ENCODE results near the gene CDC14C. TPM values are rescaled to one million over a fixed set of nuclear protein-coding genes. Genes with fewer than 3 reads are reported as not detected.

The CDC14C gene
- total RNA-seq (not detected), polyA plus RNA-seq (not detected)
- long read RNA-seq, donor 1: 0 reads
- long read RNA-seq, donor 2: 0 reads
- long read RNA-seq, donor 3: 0 reads

- H3K4me3 ChIP-seq: no peak within 1 kb of the TSS
- H3K36me3 ChIP-seq: no peaks in the 10 kb centered on the region
- intact Hi-C loops (cut with DNase I): no loop called here
- H3K27me3 ChIP-seq: no peaks in the 10 kb centered on the region
- no peak within 1 kb of the TSS for H3K27ac ChIP-seq
- no peak for TF ChIP-seq CTCF (IDR thresholded peaks at IDR 0.05)
- DNase-seq (no peak), ATAC-seq (no peak)
- 92 to 96% methylated on average over 46 of the region's 46 CpGs for WGBS, 2 donors
- H3K9me3 ChIP-seq: peaks cover 0 to 5% (median 0%) of the 10 kb centered on the region in 11 donors
- H3K4me1 ChIP-seq: no peaks in the 10 kb centered on the region
Measured at GRCh38 chr7:48924433-48924832, at the start of gene CDC14C. TSS of gene CDC14C (plus strand) at chr7:48924547. CDS start at chr7:48924673, 126 bp downstream.

- peak; percentile 31 to 37 for DNase-seq
Measured at GRCh38 chr7:48875045-48875916, 49.1 kb upstream of the CDC14C start.

GRCh38 chr7:48876087-48876486 is 48.3 kb upstream of the CDC14C start:
- Histone ChIP-seq H3K27ac (no peak overlapping the region), H3K36me3 (no peaks in the 10 kb centered on the region), H3K9me3 (no peaks in the 10 kb centered on the region), H3K27me3 (no peaks in the 10 kb centered on the region), H3K4me1 (no peaks in the 10 kb centered on the region), H3K4me3 (no peak overlapping the region)
- DNase-seq: no peak
- 74 to 84% methylated on average over 3 of the region's 3 CpGs for WGBS, 2 donors
- intact Hi-C loops (cut with DNase I): loop anchor here (5.0 to 10.0 kb wide), 5 partner anchors 451 to 581 kb away; no protein-coding TSS in a partner anchor
- no peak for TF ChIP-seq CTCF (IDR thresholded peaks at IDR 0.05)
- no peak for ATAC-seq

More at GRCh38 chr7:48875045-48875916, 49.1 kb upstream of the CDC14C start:
- Histone ChIP-seq H3K36me3 (no peaks in the 10 kb centered on the region), H3K4me3 (no peak overlapping the region), H3K27ac (no peak overlapping the region), H3K9me3 (no peaks in the 10 kb centered on the region), H3K4me1 (no peaks in the 10 kb centered on the region), H3K27me3 (no peaks in the 10 kb centered on the region)
- WGBS, 2 donors: 41 to 43% methylated on average over 14 of the region's 14 CpGs
- intact Hi-C loops (cut with DNase I): loop anchor here (2.0 to 10.0 kb wide), 6 partner anchors 450 to 580 kb away; no protein-coding TSS in a partner anchor
- ATAC-seq: peak in 5 of 8 donors; percentile 64 to 92 (median 67)
- TF ChIP-seq CTCF (IDR thresholded peaks at IDR 0.05): peak; percentile 10 to 73 (median 52)

- H3K36me3 ChIP-seq: no peaks in the 10 kb centered on the region
- TF ChIP-seq CTCF (IDR thresholded peaks at IDR 0.05): no peak
- intact Hi-C loops (cut with DNase I): no loop called here
- no peak overlapping the region for H3K4me3 ChIP-seq
- no peak for ATAC-seq
- 64 to 69% methylated on average over 2 of the region's 2 CpGs for WGBS, 2 donors
- H3K27ac ChIP-seq: no peak overlapping the region
- DNase-seq: no peak
- no peaks in the 10 kb centered on the region for H3K27me3 ChIP-seq
- H3K4me1 ChIP-seq: no peaks in the 10 kb centered on the region
- H3K9me3 ChIP-seq: peaks cover 0 to 7% (median 0%) of the 10 kb centered on the region in 11 donors
Measured at GRCh38 chr7:48880851-48881250, 43.5 kb upstream of the CDC14C start.
